GM19372 (cell line): ENCODE results near the gene REG1A.

ENCODE experiments used
- ATAC-seq: cut with Tn5 transposase; IDR thresholded peaks from one replicate; pipeline ENCODE4 v1.9.1; 2021; ENCODE audit warnings: mild to moderate bottlenecking, low read depth, moderate library complexity; ENCODE audit not compliant: unreplicated experiment

The REG1A gene

DNA sequence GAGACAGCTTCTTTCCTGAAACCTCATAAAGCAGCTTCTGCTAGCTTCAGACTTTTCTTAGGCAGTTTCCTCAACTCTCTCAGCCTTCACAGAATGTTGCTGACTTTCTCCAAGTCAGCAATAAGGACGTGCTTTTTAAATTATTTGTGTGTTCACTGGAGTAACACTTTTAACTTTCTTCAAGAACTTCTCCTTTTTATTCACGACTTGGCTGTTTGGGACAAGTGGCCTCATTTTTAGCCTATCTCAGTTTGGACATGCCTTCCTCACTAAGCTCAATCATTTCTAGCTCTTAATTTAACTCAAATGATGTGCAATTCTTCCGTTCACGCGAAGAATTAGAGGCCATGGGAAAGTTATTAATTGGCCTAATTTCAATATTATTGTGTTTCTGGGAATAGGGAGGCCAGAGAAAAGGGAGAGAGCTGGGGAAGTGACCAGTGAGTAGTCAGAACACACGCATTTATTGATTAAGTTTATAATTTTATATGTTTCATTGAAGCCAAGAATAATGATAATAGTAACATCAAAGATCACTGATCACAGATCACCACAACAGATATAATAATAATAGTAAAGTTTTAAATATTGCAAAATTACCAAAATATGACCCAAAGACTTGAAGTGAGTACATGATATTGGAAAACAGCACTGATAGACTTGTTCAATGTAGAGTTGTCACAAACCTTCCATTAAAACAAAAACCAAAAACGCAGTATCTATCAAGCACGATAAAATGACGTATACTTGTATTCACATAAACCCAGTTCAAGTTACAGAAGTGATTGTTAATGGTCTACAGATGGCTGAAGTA, 4.8 kb downstream of the REG1A start:
- ATAC-seq = no peak

DNA sequence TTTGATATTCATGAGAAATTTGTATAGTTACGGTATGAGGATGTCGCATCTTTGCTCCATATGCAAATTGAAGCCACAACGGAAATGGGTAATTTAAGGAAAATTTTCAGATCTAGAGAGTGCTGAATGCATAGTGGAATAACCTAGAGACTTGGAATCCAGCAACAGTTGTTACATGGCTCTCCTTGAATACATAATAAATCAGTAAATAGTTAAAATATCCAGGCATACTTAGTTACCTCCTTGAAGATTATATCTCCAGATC, 5.4 kb downstream of the REG1A start:
- ATAC-seq = no peak

DNA sequence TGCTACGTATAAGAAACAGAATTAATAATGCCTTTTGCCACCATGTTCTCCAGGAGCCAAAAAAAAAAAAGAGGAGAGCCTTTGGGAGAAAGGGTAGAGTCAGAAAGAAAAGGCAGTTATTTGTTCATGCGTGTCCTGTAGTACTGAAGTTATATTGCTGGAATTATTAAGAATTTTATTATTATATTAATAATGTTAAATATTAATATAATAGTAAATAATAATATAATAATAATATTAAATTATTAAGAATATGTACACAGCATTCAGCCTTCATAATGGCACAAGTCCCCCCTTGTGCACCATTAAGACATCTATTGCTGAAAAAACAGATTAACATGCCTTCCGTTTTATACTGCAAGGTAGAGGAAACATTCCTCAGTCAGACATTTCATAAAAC, 8.1 kb downstream of the REG1A start:
- ATAC-seq = no peak

DNA sequence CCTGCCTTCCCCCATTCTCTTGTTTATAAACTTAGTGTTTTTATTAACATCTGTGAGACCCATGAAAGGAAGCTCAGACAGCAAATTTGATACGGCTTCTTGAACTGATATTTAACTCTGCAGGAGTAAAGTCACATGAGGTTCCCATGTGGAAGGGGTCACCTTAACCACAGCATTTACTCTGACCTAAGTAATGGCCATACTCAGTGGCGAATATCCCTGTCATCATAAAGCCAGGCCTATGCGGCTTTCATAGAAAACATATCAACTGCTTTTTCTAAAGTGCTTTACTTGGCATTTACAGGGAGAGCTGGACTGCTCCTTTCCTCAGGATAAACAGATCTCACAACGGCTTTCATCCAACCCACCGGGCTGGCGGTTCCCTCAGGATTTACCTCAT, 9.0 kb downstream of the REG1A start:
- no peak for ATAC-seq

DNA sequence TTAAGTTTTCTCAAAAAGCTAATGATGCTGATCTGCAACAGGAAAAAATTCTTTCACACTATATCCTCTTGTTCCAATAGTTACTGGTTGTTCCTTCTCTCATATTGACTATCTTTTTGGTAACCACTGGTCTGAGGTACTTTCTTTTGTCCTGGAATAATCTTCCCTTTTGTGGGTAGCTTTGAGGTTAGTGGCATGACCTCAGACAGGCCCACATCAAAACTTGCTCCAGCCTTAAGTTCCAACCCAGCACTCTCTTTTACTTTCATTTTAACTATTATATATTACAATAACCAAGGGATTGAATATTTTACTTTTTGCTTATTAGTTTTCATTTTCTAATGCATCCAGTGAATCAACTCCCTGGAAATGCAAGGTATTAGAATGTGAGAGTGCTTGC, 9.5 kb downstream of the REG1A start:
- ATAC-seq = no peak

DNA sequence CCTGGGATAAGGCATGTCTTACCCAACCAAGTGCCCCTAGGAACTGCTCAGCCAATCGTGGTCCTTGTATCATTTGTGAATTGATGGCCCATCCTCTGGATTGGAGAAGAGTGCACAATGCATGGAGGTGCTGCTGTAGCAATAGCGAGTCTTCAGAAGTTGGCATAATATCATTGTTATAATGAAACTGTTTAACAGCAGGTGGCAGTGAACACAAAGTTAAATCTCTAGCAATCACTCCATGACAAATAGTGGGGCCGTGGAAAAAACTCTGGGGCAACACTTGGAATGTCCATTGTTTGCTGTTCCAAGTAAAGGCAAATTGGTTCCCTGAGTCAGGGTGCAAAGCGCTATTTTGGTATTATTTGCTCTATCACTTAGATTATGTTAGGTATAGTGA, 11.4 kb downstream of the REG1A start:
- no peak for ATAC-seq

DNA sequence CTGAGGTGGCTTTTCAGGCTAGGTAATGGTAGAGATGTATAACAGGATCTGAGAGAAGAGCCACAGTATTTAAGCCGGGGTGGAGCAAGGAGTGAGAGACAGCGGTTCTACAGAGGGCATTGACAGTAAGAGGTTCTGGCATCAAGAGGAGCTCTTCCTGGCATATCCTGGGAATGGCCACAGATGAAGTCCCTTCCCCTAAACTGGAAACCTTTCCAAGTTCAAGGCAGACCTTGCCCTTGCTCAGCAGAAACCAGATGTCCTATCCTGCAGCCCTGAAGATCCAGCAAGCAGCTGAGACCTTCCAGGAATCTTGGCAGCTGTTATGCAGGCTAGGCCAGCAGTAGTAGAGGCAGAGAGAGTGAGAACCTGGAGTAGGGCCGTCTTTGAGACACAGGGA, 18.1 kb downstream of the REG1A start:
- ATAC-seq = no peak

DNA sequence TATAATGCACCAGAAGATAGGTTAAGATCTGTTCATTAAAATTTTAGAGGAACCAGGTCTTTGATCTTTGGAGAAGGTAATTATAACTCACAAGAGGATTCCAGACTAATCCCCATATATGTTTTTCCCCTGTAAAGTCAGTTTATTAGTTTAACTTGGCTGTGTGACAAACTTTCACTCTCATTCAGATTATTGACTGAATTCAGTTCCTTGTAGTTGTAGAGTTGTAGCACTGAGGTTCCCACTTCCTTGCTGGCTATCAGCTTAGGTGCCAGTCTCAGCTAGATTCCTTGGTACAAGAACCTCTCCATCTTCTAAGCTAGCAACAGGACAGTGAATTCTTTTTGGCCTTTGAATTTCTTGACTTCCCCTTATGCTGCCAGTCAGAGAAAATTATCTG, 19.1 kb downstream of the REG1A start:
- ATAC-seq = no peak

DNA sequence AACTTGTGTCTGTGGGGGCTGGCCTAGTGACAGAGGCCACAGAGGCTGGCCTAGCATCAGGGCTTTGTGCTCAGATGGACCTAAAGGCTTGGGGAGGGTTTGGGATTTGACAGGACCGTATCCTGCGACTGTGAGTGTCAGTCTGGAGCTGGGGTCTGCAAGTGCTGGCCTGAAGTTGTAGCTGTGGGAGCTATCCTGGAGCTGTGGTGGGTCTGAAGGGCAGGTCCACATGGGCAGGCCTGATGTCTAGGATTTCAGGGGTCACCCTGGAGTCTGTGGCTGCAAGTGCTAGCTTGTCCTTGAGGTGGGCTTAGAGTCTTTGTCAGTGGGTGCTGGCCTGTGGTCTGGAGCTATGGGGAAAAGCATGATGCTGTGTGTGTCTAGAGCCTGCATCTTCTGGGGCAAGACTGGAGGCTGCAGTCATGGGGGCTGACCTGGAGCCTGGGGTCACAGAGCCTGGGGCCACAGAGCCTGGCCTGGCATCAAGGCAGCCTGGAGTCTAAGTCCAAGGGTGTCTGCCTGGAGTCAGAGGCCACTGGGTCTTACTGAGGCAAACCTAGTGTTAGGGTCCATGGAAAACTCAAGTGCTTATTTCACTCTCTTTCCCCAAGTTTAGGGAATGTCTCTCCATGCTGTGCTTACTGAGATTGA, 35.7 kb downstream of the REG1A start:
- no peak for ATAC-seq

DNA sequence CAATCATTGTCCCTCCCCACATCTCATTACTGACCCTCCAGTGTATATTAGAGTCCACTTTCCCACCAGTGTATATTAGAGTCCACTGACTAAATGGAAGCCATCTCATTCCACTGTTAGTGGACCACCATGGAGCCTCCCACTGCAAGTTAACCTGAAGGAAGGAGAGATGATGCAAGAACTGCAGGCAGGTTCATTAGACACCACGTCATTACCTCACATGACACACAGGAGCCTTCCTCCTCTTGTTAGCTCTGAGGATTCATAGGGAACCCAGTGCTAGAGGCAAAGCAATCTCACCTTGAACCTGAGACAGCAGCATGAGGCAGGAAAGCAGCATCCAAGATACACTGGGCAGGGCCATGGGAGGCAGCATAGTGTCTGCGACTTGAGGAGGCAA, 38.7 kb downstream of the REG1A start:
- no peak for ATAC-seq

DNA sequence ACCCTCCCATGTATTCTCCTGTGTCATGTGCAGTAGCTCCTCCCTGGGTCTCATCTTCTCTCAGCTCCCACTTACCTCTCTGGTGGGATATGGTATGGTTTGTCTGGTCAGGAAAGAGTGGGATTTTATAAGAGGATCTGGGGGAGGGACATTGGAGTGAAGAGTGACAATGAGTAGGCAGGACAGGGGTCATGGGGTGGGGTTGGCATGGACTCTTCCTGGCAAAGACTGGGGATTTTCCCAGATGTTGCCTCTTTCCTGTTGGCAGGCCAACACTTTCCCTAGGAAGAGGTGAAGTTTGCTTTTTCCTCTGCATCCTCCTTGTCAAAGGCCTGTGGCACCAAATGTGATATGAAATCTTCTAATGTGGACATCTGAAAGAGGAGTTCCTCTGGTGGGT, 39.4 kb downstream of the REG1A start, which contains the start of gene REG3A:
Gene REG3A (minus strand): TSS at position 101 of the 400 bp plus-strand sequence. CDS start 348 bp downstream, outside the sequence.
- ATAC-seq = no peak

DNA sequence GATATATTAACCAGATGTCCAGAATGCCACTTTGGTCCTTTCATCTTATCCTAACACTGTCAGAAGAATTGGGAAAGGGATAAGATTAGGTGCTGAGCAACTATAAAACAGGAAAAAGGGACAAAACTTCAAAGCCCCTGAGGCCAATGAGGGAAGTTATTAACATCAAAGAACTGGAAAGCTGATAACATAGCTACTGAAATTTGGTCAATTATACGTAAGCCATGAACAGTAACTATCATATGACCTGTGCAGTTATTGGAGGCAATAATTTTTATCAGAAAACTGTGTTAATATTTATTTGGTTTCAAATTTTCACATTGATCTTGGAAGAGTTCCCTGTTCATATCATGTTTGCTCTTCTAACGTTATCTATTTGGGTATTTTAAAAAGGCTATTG, 41.8 kb downstream of the REG1A start:
- ATAC-seq = no peak

DNA sequence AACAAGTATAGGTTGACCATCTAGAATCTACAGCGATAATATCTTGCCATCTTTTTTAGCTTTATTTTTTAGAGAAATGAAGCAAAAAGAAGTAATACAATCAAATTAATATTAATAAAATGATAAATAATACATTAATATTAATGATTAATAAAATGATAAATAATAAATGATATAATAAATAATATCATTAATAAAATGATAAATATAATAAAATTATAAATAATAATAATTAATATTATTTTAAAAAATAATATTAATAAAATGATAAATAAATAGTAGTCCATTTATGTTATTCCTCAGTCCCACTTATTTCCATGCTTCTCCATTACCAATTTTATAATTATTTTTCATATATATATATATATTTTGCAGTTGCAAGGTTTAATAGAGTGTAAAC, 42.5 kb downstream of the REG1A start:
- ATAC-seq = no peak

DNA sequence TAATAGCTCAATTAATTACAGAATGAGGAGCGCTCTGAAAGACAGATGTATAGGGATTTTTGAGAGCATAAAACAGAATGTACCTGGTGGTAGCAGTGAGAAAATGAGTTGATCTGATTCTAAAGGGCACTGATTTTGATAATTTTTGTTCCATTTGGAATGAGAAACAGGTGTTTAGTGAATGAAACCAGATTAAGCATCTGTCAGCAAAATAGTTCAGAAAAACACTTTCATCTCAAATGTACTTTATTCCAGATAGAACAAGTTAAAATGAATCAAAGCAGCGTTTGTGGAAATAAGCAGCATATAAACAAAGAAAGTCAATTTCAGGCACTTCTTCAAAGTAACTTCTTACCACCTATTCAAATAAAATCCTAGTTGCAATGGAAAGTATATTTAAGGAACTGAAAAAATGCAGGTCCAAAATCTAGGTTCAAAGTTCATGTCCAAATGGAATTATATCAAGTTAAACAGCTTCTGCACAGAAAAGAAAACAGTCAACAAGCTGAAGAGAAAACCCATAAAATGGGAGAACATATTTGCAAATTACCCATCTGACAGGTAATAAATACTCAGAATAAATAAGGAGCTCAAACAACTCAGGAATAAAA, 51.2 kb downstream of the REG1A start:
- ATAC-seq = no peak
